K562 (cell line): Measurements from ENCODE around the gene NRARP. TPM values are rescaled to one million over a fixed set of nuclear protein-coding genes. Genes with fewer than 3 reads are reported as not detected.

ENCODE experiments used
- C11orf30 ChIP-seq: fragments of 450-650 bp; IDR thresholded peaks from 2 replicates; pipeline ENCODE4 v1.6.1; 2016; ENCODE audit warnings: low read depth, mild to moderate bottlenecking
- ERF ChIP-seq: fragments of 450-650 bp; formaldehyde crosslinking; IDR thresholded peaks from 2 replicates; pipeline ENCODE4 v1.4.0; 2020; ENCODE audit warnings: mild to moderate bottlenecking, mixed read lengths
- ESRRA ChIP-seq: fragments of 450-650 bp; IDR thresholded peaks from 2 replicates; pipeline ENCODE4 v1.6.1; 2014; ENCODE audit warnings: low read depth, mild to moderate bottlenecking, moderate library complexity, borderline replicate concordance
- RFX5 ChIP-seq: IDR thresholded peaks from 2 replicates; pipeline ENCODE4 v1.6.1; 2011; ENCODE audit warnings: low read depth, mild to moderate bottlenecking, improper control_type of control experiment, low read length
- SREBF1 ChIP-seq: fragments of 150-350 bp; IDR thresholded peaks from 2 replicates; pipeline ENCODE4 v1.6.1; 2014; ENCODE audit warnings: antibody characterized with exemption, low read depth, low read length, borderline replicate concordance
- polyA plus RNA-seq, 8 experiments: library from polyadenylated mRNA; depleted of rRNA in 4 of 8; stranded (reverse) in 5 of 8; unstranded in 3 of 8; fragments of >200 nt; fragmentation: Nextera tagmentation in 2 of 8; fragmentation: Illumina TruSeq in 1 of 8; extraction: Ambion mirVana in 2 of 8; extraction: Trizol in 1 of 8; gene quantifications; 2 replicates each; pipeline versions ENCODE4 v1.2.1 to v1.2.3, GENCODE V29; 2011 to 2014; ENCODE audit warnings: inconsistent platforms in 1 of 8, missing spikeins in 1 of 8
- total RNA-seq, 7 experiments: library from RNA; depleted of rRNA in 6 of 7; stranded (reverse); fragments of >200 nt in 6 of 7; fragmentation: Illumina TruSeq in 2 of 7; extraction: Trizol in 2 of 7; gene quantifications; 2 replicates each; pipeline versions ENCODE4 v1.2.1 to v1.2.3, GENCODE V29; 2011 to 2021; ENCODE audit warnings: low replicate concordance in 1 of 7
- TF ChIP-seq, protein P1 (sequence below): sonication (generic); formaldehyde crosslinking; IDR thresholded peaks from 2 replicates; pipeline ENCODE4 v1.4.0; 2020; ENCODE audit warnings: mild to moderate bottlenecking, missing genetic modification reagents
- TF ChIP-seq, protein P2 (sequence below): IDR thresholded peaks from 2 replicates; pipeline ENCODE4 v1.6.1; 2011; ENCODE audit warnings: borderline replicate concordance, low read depth, mild to moderate bottlenecking, moderate library complexity, low read length; ENCODE audit not compliant: insufficient read depth, poor library complexity, severe bottlenecking
- TF ChIP-seq, protein P3 (sequence below): fragments of 450-650 bp; IDR thresholded peaks from 2 replicates; pipeline ENCODE4 v1.6.1; 2016; ENCODE audit warnings: low read depth
- TF ChIP-seq, protein P4 (sequence below): fragments of 200-400 bp; formaldehyde crosslinking; IDR thresholded peaks from 2 replicates; pipeline ENCODE4 v1.6.1; 2017; ENCODE audit warnings: mild to moderate bottlenecking, low read depth, low read length, moderate library complexity

Gene NRARP
- total and polyA plus RNA-seq, 9 of the 15 experiments (the other 6 are each of a cell fraction or from before 2014, with no cell fraction given), result 2.0 to 24.5 (median 7.2) TPM; not detected in 2

DNA sequence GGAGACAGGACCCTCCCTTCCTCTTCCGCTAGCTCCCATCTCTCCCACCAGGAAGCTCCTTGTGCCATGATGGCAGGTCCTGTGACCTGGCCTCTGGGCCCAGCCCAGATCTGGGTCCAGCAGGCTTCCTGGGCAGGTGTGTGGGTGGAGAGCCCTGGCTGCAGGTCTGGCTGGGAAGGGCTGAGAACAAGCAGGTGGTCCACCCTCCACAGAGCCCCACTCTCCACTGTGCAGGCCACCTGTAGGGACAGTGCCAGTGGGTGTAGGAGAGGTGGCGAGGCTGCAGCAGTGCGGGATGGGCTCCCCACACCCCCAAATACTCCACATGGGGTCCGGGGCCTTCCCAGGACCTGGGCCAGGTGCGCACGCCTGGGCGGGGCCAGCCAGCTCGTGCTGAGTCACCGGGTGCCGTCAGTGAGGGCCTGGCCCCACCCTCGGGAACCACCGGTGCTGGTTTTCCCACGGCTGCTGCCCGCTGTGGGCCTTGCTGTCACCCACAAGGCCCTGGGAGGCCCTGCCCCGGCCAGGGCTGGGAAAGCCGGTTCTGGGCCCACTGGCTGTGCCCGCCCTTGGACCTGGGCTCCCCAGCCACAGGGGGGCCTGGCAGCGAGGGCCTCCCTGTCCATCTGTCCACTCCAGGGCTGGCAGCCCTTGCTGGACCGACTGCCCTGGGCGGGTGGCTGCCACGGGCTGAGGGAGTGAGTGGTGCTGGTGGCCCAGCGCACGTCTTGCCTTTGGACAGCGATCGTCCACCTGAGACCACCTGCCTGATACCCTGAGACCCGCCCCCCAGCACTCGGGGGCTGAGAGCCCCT, 9.3 kb upstream of the NRARP start (continued):
- TF ChIP-seq, protein P1, sequence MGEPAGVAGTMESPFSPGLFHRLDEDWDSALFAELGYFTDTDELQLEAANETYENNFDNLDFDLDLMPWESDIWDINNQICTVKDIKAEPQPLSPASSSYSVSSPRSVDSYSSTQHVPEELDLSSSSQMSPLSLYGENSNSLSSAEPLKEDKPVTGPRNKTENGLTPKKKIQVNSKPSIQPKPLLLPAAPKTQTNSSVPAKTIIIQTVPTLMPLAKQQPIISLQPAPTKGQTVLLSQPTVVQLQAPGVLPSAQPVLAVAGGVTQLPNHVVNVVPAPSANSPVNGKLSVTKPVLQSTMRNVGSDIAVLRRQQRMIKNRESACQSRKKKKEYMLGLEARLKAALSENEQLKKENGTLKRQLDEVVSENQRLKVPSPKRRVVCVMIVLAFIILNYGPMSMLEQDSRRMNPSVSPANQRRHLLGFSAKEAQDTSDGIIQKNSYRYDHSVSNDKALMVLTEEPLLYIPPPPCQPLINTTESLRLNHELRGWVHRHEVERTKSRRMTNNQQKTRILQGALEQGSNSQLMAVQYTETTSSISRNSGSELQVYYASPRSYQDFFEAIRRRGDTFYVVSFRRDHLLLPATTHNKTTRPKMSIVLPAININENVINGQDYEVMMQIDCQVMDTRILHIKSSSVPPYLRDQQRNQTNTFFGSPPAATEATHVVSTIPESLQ (CRISPR knock-in tag), result no peak
- TF ChIP-seq ESRRA, result no peak
- peak; percentile 91 for TF ChIP-seq C11orf30
- TF ChIP-seq, protein P2, sequence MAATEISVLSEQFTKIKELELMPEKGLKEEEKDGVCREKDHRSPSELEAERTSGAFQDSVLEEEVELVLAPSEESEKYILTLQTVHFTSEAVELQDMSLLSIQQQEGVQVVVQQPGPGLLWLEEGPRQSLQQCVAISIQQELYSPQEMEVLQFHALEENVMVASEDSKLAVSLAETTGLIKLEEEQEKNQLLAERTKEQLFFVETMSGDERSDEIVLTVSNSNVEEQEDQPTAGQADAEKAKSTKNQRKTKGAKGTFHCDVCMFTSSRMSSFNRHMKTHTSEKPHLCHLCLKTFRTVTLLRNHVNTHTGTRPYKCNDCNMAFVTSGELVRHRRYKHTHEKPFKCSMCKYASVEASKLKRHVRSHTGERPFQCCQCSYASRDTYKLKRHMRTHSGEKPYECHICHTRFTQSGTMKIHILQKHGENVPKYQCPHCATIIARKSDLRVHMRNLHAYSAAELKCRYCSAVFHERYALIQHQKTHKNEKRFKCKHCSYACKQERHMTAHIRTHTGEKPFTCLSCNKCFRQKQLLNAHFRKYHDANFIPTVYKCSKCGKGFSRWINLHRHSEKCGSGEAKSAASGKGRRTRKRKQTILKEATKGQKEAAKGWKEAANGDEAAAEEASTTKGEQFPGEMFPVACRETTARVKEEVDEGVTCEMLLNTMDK, result no peak
- TF ChIP-seq, protein P3, sequence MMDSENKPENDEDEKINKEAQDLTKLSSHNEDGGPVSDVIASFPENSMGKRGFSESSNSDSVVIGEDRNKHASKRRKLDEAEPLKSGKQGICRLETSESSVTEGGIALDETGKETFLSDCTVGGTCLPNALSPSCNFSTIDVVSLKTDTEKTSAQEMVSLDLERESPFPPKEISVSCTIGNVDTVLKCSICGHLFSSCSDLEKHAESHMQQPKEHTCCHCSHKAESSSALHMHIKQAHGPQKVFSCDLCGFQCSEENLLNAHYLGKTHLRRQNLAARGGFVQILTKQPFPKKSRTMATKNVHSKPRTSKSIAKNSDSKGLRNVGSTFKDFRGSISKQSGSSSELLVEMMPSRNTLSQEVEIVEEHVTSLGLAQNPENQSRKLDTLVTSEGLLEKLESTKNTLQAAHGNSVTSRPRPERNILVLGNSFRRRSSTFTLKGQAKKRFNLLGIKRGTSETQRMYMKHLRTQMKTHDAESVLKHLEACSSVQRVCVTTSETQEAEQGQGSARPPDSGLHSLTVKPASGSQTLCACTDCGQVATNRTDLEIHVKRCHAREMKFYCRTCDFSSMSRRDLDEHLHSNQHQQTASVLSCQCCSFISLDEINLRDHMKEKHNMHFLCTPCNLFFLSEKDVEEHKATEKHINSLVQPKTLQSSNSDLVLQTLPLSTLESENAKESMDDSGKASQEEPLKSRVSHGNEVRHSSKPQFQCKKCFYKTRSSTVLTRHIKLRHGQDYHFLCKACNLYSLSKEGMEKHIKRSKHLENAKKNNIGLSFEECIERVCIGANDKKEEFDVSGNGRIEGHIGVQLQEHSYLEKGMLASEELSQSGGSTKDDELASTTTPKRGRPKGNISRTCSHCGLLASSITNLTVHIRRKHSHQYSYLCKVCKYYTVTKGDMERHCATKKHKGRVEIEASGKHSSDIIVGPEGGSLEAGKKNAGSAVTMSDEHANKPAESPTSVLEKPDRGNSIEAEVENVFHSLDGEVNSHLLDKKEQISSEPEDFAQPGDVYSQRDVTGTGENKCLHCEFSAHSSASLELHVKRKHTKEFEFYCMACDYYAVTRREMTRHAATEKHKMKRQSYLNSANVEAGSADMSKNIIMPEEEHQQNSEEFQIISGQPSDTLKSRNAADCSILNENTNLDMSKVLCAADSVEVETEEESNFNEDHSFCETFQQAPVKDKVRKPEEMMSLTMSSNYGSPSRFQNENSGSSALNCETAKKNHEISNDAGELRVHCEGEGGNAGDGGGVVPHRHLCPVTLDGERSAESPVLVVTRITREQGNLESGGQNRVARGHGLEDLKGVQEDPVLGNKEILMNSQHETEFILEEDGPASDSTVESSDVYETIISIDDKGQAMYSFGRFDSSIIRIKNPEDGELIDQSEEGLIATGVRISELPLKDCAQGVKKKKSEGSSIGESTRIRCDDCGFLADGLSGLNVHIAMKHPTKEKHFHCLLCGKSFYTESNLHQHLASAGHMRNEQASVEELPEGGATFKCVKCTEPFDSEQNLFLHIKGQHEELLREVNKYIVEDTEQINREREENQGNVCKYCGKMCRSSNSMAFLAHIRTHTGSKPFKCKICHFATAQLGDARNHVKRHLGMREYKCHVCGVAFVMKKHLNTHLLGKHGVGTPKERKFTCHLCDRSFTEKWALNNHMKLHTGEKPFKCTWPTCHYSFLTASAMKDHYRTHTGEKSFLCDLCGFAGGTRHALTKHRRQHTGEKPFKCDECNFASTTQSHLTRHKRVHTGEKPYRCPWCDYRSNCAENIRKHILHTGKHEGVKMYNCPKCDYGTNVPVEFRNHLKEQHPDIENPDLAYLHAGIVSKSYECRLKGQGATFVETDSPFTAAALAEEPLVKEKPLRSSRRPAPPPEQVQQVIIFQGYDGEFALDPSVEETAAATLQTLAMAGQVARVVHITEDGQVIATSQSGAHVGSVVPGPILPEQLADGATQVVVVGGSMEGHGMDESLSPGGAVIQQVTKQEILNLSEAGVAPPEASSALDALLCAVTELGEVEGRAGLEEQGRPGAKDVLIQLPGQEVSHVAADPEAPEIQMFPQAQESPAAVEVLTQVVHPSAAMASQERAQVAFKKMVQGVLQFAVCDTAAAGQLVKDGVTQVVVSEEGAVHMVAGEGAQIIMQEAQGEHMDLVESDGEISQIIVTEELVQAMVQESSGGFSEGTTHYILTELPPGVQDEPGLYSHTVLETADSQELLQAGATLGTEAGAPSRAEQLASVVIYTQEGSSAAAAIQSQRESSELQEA, result no peak
- no peak for TF ChIP-seq RFX5
- TF ChIP-seq, protein P4, sequence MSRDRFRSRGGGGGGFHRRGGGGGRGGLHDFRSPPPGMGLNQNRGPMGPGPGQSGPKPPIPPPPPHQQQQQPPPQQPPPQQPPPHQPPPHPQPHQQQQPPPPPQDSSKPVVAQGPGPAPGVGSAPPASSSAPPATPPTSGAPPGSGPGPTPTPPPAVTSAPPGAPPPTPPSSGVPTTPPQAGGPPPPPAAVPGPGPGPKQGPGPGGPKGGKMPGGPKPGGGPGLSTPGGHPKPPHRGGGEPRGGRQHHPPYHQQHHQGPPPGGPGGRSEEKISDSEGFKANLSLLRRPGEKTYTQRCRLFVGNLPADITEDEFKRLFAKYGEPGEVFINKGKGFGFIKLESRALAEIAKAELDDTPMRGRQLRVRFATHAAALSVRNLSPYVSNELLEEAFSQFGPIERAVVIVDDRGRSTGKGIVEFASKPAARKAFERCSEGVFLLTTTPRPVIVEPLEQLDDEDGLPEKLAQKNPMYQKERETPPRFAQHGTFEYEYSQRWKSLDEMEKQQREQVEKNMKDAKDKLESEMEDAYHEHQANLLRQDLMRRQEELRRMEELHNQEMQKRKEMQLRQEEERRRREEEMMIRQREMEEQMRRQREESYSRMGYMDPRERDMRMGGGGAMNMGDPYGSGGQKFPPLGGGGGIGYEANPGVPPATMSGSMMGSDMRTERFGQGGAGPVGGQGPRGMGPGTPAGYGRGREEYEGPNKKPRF, result no peak
- TF ChIP-seq ERF (CRISPR knock-in tag), result no peak
- TF ChIP-seq SREBF1, result no peak
